Uterus (tissue), 4 donors: ENCODE results near the gene TP53RK. TPM values are rescaled to one million over a fixed set of nuclear protein-coding genes. Genes with fewer than 3 reads are reported as not detected.

Experiments used
- DNase-seq, 2 donors: peaks; one replicate each; pipeline ENCODE4 v3.0.0-alpha.2; 2019 to 2020
- H3K27ac ChIP-seq, 2 donors: fragments of 200-600 bp; sonication (generic); 1 replicate in 1 of 2; 2 replicates in 1 of 2; pipeline ENCODE4 v1.5.1; 2016 to 2018
- H3K27me3 ChIP-seq, 2 donors: fragments of 200-600 bp; sonication (generic); one replicate each; pipeline ENCODE4 v1.5.1; 2018 to 2019; ENCODE audit warnings: control low read depth in 1 of 2
- H3K36me3 ChIP-seq, 2 donors: fragments of 200-600 bp; sonication (generic); one replicate each; pipeline ENCODE4 v1.5.1; 2019; ENCODE audit warnings: control low read depth in 1 of 2
- H3K4me1 ChIP-seq, 2 donors: fragments of 200-600 bp; sonication (generic); one replicate each; pipeline ENCODE4 v1.5.1; 2018 to 2019; ENCODE audit warnings: control low read depth in 1 of 2
- H3K4me3 ChIP-seq, 2 donors: fragments of 200-600 bp; sonication (generic); 1 replicate in 1 of 2; 2 replicates in 1 of 2; pipeline ENCODE4 v1.5.1; 2018 to 2019; ENCODE audit warnings: mild to moderate bottlenecking in 1 of 2
- H3K9me3 ChIP-seq, 2 donors: fragments of 200-600 bp; sonication (generic); one replicate each; pipeline ENCODE4 v1.5.1; 2019; ENCODE audit warnings: control low read depth in 1 of 2
- CTCF ChIP-seq, 4 experiments: fragments of 200-600 bp in 2 of 4; fragments of 450-650 bp in 2 of 4; sonication (generic) in 2 of 4; IDR thresholded peaks; one replicate each; pipeline ENCODE4 v1.5.1; 2016 to 2019; ENCODE audit warnings: antibody characterized with exemption in 4 of 4, mild to moderate bottlenecking in 2 of 4, moderate library complexity in 1 of 4
- POLR2A ChIP-seq, 2 donors: fragments of 450-650 bp; IDR thresholded peaks; one replicate each; pipeline ENCODE4 v1.6.1; 2016; ENCODE audit warnings: antibody characterized with exemption in 2 of 2, mild to moderate bottlenecking in 1 of 2, moderate library complexity in 1 of 2
- intact Hi-C: fragments of 100-400 bp; cut with DNase I; formaldehyde crosslinking; loops from one replicate; pipeline ENCODE4 v1.15.1; 2023; ENCODE audit warnings: low total_unique reads
- total RNA-seq, 4 donors: library from RNA; depleted of rRNA in 3 of 4; stranded (reverse); fragments of >200 nt in 3 of 4; gene quantifications; one replicate each; pipeline versions ENCODE4 v1.1.0 to v1.2.4, GENCODE V29; 2014 to 2023
- donor health status: DM: yes; HTN: yes; CAD: no.

TP53RK gene
- total RNA-seq, 4 donors from 2014 or later: 14.1 to 64.6 (median 40.2) TPM

DNA sequence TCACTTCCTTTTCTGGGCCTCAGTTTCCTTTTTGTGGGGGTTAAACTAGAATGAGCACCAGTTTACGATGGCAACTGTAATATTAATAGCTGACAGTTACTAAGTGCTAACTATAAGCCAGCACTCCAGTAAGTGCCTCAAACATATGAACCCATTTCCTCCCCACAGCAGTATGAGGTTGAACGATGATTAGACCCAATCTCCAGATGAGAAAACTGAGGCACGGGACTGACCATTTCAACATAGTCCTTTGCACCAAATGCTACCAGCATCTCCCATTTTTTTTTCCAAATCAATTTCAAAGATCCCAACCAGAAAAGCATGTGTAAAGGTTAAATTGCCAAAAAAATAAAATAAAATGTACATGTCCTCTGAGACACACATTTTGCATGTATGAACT lies 45.1 kb downstream of the TP53RK start:
- Histone ChIP-seq H3K27ac (no peak overlapping the region), H3K36me3 (no peaks in the 10 kb centered on the region), H3K9me3 (no peaks in the 10 kb centered on the region), H3K27me3 (no peaks in the 10 kb centered on the region), H3K4me1 (no peaks in the 10 kb centered on the region), H3K4me3 (no peak overlapping the region)
- intact Hi-C loops: no loop called here
- DNase-seq: no peak
- TF ChIP-seq CTCF (IDR thresholded peaks at IDR 0.05): no peak
- no peak for TF ChIP-seq POLR2A (IDR thresholded peaks at IDR 0.05)

GRCh38 chr20:46642969-46643343 lies 46.3 kb downstream of the TP53RK start:
- H3K9me3 ChIP-seq: no peaks in the 10 kb centered on the region
- no peak for DNase-seq

DNA sequence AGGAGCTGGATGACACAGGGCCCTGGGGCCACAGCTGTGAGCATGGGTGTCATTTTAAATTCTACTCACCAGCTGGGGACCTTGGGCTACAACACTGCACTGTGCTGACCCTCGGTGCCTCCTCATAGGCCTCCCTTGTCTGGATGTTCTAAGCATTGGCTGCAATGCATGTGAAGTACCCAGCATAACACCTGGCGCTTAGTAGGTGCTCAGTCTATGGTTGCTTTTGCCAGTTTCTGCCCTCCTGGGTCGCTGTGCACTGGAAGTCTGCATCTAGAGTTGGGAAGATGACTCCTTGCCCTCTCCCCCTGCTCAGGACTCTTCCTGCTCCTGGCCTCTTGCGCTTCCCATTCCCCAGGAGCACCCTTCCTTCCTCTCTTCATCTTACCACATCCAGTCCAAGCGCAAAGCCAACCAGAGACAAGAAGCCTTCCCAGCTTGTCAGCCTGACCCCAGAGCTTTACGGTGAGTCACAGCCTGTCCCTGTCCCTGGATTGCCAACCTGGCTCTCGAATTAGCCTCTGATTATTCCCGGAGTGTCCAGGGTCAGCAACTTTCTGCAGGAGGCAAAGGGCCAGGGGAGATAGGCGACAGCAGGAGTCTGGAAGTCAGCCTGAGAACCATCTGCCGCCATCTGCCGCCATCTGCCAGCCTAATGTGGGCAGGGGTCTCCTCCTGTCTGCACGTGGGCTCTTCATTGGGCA lies 46.8 kb downstream of the TP53RK start:
- TF ChIP-seq POLR2A (IDR thresholded peaks at IDR 0.05) (no peak), CTCF (IDR thresholded peaks at IDR 0.05) (no peak)
- Histone ChIP-seq H3K27ac (no peak overlapping the region), H3K36me3 (no peaks in the 10 kb centered on the region), H3K9me3 (no peaks in the 10 kb centered on the region), H3K4me1 (no peaks in the 10 kb centered on the region), H3K27me3 (no peaks in the 10 kb centered on the region), H3K4me3 (no peak overlapping the region)
- intact Hi-C loops: no loop called here
- DNase-seq: no peak

More at GRCh38 chr20:46642969-46643343, 46.3 kb downstream of the TP53RK start:
- Histone ChIP-seq H3K4me3 (no peak overlapping the region), H3K27ac (no peak overlapping the region), H3K4me1 (no peaks in the 10 kb centered on the region), H3K36me3 (no peaks in the 10 kb centered on the region), H3K27me3 (no peaks in the 10 kb centered on the region)
- intact Hi-C loops: no loop called here
- TF ChIP-seq CTCF (IDR thresholded peaks at IDR 0.05): no peak
- no peak for TF ChIP-seq POLR2A (IDR thresholded peaks at IDR 0.05)

DNA sequence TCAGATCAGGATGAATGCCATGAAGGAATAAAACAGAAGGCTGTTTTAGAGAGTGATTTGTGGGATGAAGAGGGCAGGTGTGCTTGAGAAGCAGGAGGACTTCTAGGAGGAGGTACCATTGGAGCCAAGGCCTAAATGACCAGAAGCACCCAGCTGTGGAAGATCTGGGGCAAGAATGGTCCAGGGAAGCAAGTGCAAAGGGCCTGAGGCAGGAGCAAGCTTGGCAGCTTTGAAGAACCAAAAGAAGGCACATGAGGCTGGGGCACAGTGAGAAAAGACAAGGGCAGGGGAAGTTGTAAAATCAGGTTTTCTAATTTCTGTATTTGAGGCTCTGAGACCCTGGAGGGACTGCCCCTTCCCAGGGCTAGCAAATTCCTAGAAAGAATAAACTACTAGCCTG lies 47.8 kb downstream of the TP53RK start:
- DNase-seq: no peak
- H3K4me3 ChIP-seq: no peak overlapping the region
- intact Hi-C loops: no loop called here
- no peaks in the 10 kb centered on the region for H3K27me3 ChIP-seq
- H3K4me1 ChIP-seq: no peaks in the 10 kb centered on the region
- H3K36me3 ChIP-seq: no peaks in the 10 kb centered on the region
- H3K27ac ChIP-seq: no peak overlapping the region
- no peaks in the 10 kb centered on the region for H3K9me3 ChIP-seq
- TF ChIP-seq POLR2A (IDR thresholded peaks at IDR 0.05) (no peak), CTCF (IDR thresholded peaks at IDR 0.05) (no peak)

DNA sequence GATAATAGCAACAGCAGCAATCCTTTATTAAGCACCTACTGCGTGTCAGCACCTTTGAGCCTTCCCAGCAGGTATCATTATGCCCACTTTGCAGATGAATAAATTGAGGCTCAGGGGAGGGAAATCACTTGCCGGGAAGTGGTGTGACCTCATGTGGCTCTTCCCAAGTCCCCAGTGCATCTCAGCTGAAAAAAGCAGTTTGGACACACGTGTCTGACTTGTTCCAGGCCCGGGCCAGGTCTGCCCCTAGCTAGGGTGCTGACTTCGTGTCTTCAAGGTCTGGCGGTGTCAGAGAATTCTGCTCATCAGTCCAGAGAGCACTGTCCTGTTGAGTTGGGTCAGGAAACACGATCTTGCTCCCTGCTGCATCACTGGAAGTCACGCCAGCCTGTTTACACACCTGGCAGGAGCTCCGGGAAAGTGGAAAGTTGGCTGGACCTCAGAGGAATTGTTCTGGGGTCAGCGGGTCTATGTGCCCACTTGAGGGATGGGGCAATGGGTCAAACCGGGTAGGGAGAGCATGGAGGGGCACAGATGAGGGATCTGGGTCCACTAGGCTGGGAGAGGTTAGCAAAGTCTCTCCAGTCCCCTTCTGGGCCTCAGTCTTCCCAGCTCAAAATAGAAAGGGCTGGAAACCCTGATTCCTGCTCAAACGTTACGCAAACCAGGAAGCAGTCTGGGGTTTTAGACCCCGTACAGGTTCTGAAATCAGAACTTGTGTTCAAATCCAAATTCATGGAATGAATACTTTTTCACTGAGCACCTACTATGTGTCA lies 48.5 kb downstream of the TP53RK start:
- DNase-seq: no peak
- no peaks in the 10 kb centered on the region for H3K36me3 ChIP-seq

More for the DNA sequence above, 48.5 kb downstream of the TP53RK start:
- H3K27me3 ChIP-seq: no peaks in the 10 kb centered on the region
- H3K4me3 ChIP-seq: no peak overlapping the region
- H3K9me3 ChIP-seq: no peaks in the 10 kb centered on the region
- H3K27ac ChIP-seq: no peak overlapping the region
- no peaks in the 10 kb centered on the region for H3K4me1 ChIP-seq
- TF ChIP-seq CTCF (IDR thresholded peaks at IDR 0.05): no peak
- no peak for TF ChIP-seq POLR2A (IDR thresholded peaks at IDR 0.05)
- intact Hi-C loops: no loop called here
